HG03521 (cell line): ENCODE data around the gene ABT1.

ENCODE experiments used
- ATAC-seq: cut with Tn5 transposase; IDR thresholded peaks from one replicate; pipeline ENCODE4 v1.9.1; 2021; ENCODE audit warnings: mild to moderate bottlenecking, moderate library complexity; ENCODE audit not compliant: unreplicated experiment

ABT1 gene

DNA sequence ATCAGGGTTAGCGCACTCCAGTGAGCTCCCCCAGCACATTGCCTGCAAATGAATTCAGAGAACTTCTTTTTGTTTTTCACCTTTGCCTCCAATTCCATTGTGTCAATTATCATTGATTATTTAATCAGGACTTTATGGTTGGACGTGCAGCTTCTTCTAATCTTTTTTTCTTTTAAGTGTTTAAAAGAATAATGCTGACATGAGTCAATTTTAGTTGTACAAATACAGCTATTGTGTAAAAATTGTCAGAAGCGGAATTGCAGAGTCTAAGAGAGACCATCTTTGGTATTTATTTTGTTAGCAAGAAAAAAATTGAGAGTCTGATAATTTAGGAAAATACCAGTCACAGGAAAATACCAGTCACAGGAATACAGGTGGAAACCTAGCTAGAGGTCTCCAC is 5.5 kb downstream of the ABT1 start:
- ATAC-seq = no peak

- no peak for ATAC-seq
Observed at GRCh38 chr6:26604026-26604425, 7.3 kb downstream of the ABT1 start.

- ATAC-seq = no peak
Observed at GRCh38 chr6:26604797-26605196, 8.0 kb downstream of the ABT1 start.

DNA sequence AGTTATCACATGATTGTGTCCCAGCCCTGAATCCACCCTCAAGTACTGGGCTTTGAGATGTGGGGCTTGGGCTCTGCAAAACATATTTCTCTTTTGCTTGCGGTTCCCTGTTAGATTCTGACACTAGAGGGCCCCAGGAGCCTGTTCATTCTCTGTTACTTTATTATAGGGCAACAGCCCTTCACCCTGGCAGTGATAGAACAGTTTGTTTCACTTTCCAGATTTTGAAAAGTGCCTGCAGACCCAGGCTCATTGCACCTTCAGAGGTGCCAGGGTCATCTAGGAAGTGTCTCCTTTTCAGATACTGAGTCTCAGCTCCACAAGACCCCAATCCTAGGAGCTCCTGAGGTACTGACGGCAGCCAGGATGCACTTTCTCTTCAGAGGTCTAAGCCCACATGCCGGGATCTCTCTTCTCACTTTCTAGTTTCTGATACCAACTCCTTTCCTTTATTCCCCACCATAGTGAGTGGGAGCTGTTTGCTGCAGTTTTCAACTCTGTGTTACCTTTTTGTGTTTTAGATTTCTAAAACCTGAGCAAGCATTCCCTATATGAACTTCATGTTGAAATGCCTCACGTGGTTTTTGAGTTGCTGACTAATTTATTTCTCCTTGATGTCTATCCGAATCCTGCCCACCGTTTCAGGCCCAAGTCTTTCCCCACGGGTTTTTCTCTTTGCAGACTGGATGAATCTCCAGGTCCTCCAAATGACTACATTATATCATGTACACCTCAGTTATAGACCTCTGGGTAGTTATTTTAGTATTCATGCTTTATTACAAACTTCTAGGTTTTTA is 10.9 kb downstream of the ABT1 start:
- ATAC-seq = no peak

GRCh38 chr6:26609463-26609862 is 12.7 kb downstream of the ABT1 start:
- ATAC-seq = no peak

- ATAC-seq = no peak
Observed at GRCh38 chr6:26611599-26611998, 14.8 kb downstream of the ABT1 start.

DNA sequence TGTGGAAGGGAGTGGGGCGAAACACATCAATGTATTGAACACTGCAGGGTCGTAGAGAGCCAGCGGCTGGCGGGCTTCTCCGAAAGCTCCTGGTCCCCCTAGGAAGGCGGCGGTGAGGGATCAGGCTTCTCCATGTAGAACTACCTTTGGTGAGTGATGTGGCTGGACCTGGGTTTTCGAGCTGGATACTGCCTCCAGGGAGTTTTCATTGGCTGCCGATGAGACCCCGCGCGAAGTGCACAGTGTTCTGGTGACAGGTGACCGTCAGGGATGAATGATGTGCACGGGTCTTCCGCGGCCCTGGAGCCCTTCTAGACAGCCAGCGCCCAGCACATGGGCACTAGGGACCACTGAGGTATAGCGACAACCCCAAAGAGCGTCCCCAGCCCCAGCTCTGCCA is 16.4 kb downstream of the ABT1 start:
- ATAC-seq = no peak

- ATAC-seq = no peak
Observed at GRCh38 chr6:26613689-26614683, 17.2 kb downstream of the ABT1 start.

GRCh38 chr6:26623339-26623859 is 26.6 kb downstream of the ABT1 start:
- ATAC-seq = no peak

DNA sequence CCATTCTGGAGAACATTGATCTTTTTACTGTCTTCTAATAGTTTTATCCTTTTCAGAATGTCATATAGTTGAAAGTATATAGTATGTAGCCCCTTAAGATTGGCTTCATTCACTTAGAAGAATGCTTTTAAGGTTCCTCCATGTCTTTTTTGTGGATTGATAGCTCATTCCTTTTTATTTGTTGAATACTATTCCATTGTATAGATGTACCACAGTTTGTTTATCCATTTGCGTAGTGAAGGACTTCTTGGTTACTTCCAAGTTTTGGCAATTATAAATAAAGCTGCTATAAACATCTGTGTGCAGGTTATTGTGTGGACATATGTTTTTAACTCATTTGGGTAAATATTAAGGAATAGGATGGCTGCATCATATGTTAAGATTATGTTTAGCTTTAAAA is 27.8 kb downstream of the ABT1 start:
- ATAC-seq = no peak

- ATAC-seq = no peak
Observed at GRCh38 chr6:26627843-26628242, 31.1 kb downstream of the ABT1 start.

- no peak for ATAC-seq
Observed at GRCh38 chr6:26629359-26629758, 32.6 kb downstream of the ABT1 start.

GRCh38 chr6:26640806-26641205 is 44.1 kb downstream of the ABT1 start:
- ATAC-seq = no peak

DNA sequence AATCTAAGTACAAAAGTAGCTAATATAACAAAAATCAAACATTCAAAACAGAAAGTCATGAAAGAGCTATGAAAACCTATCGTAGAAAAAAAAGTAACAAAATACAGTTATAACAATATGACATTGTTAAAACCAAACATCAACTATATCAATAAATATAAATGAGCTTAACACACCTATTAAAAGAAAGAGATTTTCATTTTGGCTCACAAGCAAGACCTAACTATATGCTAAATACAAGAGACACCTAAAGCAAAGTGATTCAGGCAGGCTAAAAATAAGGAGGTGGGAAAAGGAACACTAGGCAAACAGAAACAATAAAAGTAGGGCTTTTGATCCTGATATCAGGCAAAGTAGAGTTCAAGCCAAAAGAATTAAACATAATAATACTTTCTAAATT is 49.3 kb downstream of the ABT1 start:
- no peak for ATAC-seq
